Keratinocyte (primary cell): ENCODE results near the gene NHSL2. TPM values are rescaled to one million over a fixed set of nuclear protein-coding genes. Genes with fewer than 3 reads are reported as not detected.

Source experiments
- DNase-seq: peaks from one replicate; pipeline ENCODE4 v3.0.0-alpha.2; 2011; ENCODE audit warnings: low read depth, missing footprints, low spot score
- FAIRE-seq: peaks from 2 replicates; lab custom pipeline; 2011; peaks lifted over from hg19 to GRCh38; lab: Jason Lieb, UNC
- H2AFZ ChIP-seq: 2 replicates; pipeline ENCODE4 v1.6.0; 2012; ENCODE audit warnings: low read length, control low read depth, inconsistent platforms; ENCODE audit not compliant: control insufficient read depth
- H3K27ac ChIP-seq: 2 replicates; pipeline ENCODE4 v1.5.1; 2011; ENCODE audit warnings: low read length; ENCODE audit not compliant: control insufficient read depth, insufficient read depth
- H3K27me3 ChIP-seq: 3 replicates; pipeline ENCODE4 v1.6.0; 2011; ENCODE audit warnings: low read length; ENCODE audit not compliant: control insufficient read depth, insufficient read depth; ENCODE audit errors: extremely low read depth
- H3K36me3 ChIP-seq, 2 experiments: 2 replicates in 1 of 2; 3 replicates in 1 of 2; pipeline ENCODE4 v1.5.1; 2011; ENCODE audit warnings: low read length in 2 of 2, mild to moderate bottlenecking in 1 of 2; ENCODE audit not compliant: control insufficient read depth in 2 of 2, insufficient read depth in 2 of 2; ENCODE audit errors: extremely low read depth in 1 of 2
- H3K4me1 ChIP-seq: 3 replicates; pipeline ENCODE4 v1.5.1; 2011; ENCODE audit warnings: low read length; ENCODE audit not compliant: control insufficient read depth, insufficient read depth; ENCODE audit errors: extremely low read depth
- H3K4me2 ChIP-seq: 3 replicates; pipeline ENCODE4 v1.6.0; 2011; ENCODE audit warnings: low read depth, low read length; ENCODE audit not compliant: control insufficient read depth, insufficient read depth; ENCODE audit errors: extremely low read depth
- H3K4me3 ChIP-seq, 3 experiments: fragments of 200-600 bp in 1 of 3; sonication (generic) in 1 of 3; 2 replicates in 2 of 3; 3 replicates in 1 of 3; pipeline ENCODE4 v1.5.1; 2011 to 2016; ENCODE audit warnings: low read length in 3 of 3, mild to moderate bottlenecking in 3 of 3, control low read depth in 2 of 3, inconsistent platforms in 1 of 3, low read depth in 1 of 3, mixed read lengths in 1 of 3, mixed run types in 1 of 3, moderate library complexity in 1 of 3; ENCODE audit not compliant: control insufficient read depth in 2 of 3, insufficient read depth in 2 of 3; ENCODE audit errors: extremely low read depth in 1 of 3
- H3K79me2 ChIP-seq: 2 replicates; pipeline ENCODE4 v1.6.0; 2012; ENCODE audit warnings: low read length; ENCODE audit not compliant: control insufficient read depth, insufficient read depth
- H3K9ac ChIP-seq: 3 replicates; pipeline ENCODE4 v1.6.0; 2011; ENCODE audit warnings: low read length; ENCODE audit not compliant: control insufficient read depth, insufficient read depth; ENCODE audit errors: extremely low read depth
- H3K9me1 ChIP-seq: 3 replicates; pipeline ENCODE4 v1.6.0; 2011; ENCODE audit warnings: low read length; ENCODE audit not compliant: control insufficient read depth, insufficient read depth; ENCODE audit errors: extremely low read depth
- H3K9me3 ChIP-seq: 2 replicates; pipeline ENCODE4 v1.5.1; 2012; ENCODE audit warnings: low read depth, low read length; ENCODE audit not compliant: control insufficient read depth
- H4K20me1 ChIP-seq: 3 replicates; pipeline ENCODE4 v1.6.0; 2011; ENCODE audit warnings: low read length; ENCODE audit not compliant: control insufficient read depth, insufficient read depth; ENCODE audit errors: extremely low read depth
- EZH2 ChIP-seq: IDR thresholded peaks from one replicate; pipeline ENCODE4 v1.6.1; 2012; ENCODE audit warnings: inconsistent platforms, mild to moderate bottlenecking, low read length, moderate library complexity
- dilution Hi-C: fragments of 300-500 bp; cut with MboI; formaldehyde crosslinking; loops from one replicate; pipeline ENCODE4 v1.7.0; 2020; ENCODE audit warnings: low sequenced_read_pairs; ENCODE audit not compliant: extremely low pct_ligation_motif_present
- polyA plus RNA-seq, 5 experiments: library from polyadenylated mRNA; depleted of rRNA in 3 of 5; stranded (reverse) in 3 of 5; stranded (forward) in 1 of 5; unstranded in 1 of 5; fragments of >200 nt; gene quantifications; 1 replicate in 1 of 5; 2 replicates in 3 of 5; 3 replicates in 1 of 5; pipeline versions ENCODE4 v1.2.1 to v1.2.3, GENCODE V29; 2011 to 2012; ENCODE audit warnings: missing spikeins in 2 of 5, low read depth in 1 of 5, low replicate concordance in 1 of 5
- TF ChIP-seq, protein P1 (sequence below), 3 experiments: IDR thresholded peaks in 1 of 3; conservative IDR thresholded peaks in 1 of 3; optimal IDR thresholded peaks in 1 of 3; 2 replicates in 2 of 3; 3 replicates in 1 of 3; pipeline versions ENCODE3 to v1.5.1; 2011; ENCODE audit warnings: low read length in 3 of 3, mild to moderate bottlenecking in 3 of 3, moderate library complexity in 2 of 3, control low read depth in 1 of 3, inconsistent platforms in 1 of 3; ENCODE audit not compliant: insufficient read depth in 2 of 3; ENCODE audit errors: extremely low read depth in 1 of 3

The NHSL2 gene
- polyA plus RNA-seq, 1 donor (not counting 4 experiments of a cell fraction or from before 2014, with no cell fraction given): 0.04 TPM

- H3K27ac ChIP-seq: no peak overlapping the region
- TF ChIP-seq EZH2: no peak
- TF ChIP-seq, protein P1, sequence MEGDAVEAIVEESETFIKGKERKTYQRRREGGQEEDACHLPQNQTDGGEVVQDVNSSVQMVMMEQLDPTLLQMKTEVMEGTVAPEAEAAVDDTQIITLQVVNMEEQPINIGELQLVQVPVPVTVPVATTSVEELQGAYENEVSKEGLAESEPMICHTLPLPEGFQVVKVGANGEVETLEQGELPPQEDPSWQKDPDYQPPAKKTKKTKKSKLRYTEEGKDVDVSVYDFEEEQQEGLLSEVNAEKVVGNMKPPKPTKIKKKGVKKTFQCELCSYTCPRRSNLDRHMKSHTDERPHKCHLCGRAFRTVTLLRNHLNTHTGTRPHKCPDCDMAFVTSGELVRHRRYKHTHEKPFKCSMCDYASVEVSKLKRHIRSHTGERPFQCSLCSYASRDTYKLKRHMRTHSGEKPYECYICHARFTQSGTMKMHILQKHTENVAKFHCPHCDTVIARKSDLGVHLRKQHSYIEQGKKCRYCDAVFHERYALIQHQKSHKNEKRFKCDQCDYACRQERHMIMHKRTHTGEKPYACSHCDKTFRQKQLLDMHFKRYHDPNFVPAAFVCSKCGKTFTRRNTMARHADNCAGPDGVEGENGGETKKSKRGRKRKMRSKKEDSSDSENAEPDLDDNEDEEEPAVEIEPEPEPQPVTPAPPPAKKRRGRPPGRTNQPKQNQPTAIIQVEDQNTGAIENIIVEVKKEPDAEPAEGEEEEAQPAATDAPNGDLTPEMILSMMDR (optimal IDR thresholded peaks at IDR 0.05 in 1 of 3, IDR thresholded peaks at IDR 0.05 in 1 of 3, conservative IDR thresholded peaks at IDR 0.05 in 1 of 3; ENCODE audit: extremely low read depth in 1 of 3, insufficient read depth in 2 of 3, low read length in 3 of 3): no peak
- no peaks in the 10 kb centered on the region for H3K9me3 ChIP-seq
- no peaks in the 10 kb centered on the region for H3K79me2 ChIP-seq
- no peak overlapping the region for H2AFZ ChIP-seq
- dilution Hi-C loops: no loop called here
- DNase-seq: no peak
- H4K20me1 ChIP-seq: no peaks in the 10 kb centered on the region
- no peaks in the 10 kb centered on the region for H3K36me3 ChIP-seq
- H3K4me2 ChIP-seq: no peak overlapping the region
- no peaks in the 10 kb centered on the region for H3K9me1 ChIP-seq
- H3K27me3 ChIP-seq: no peaks in the 10 kb centered on the region
- H3K4me3 ChIP-seq: no peak overlapping the region
- no peak overlapping the region for H3K9ac ChIP-seq
- no peak for FAIRE-seq
- H3K4me1 ChIP-seq: peaks cover 13% of the 10 kb centered on the region
These were observed 80.5 kb downstream of the NHSL2 start for GRCh38 chrX:71991164-71991563.

DNA sequence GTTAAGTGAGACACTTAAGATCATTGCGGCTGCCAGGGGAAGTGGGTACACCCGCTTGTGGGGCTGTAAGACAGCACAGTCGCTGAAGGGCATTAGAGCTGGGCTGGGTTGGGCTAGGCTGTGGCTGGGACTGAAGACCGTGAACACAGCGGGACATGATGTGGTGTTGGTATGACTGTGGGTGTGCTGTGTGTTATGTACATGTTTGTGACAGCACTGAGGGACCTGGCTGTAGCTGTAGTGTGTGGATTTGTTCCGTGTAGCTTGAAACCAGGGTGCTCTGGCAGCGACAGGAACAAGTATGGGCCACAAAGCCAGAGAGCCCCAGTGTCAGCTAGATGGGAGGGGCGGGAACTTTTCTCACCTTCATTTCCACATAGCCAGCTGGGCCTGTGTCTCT, 82.1 kb downstream of the NHSL2 start:
- TF ChIP-seq EZH2: no peak
- TF ChIP-seq, protein P1 (optimal IDR thresholded peaks at IDR 0.05 in 1 of 3, IDR thresholded peaks at IDR 0.05 in 1 of 3, conservative IDR thresholded peaks at IDR 0.05 in 1 of 3; ENCODE audit: extremely low read depth in 1 of 3, insufficient read depth in 2 of 3, low read length in 3 of 3): no peak
- Histone ChIP-seq H3K4me3 (no peak overlapping the region), H3K9me3 (no peaks in the 10 kb centered on the region), H3K4me1 (peaks cover 13% of the 10 kb centered on the region), H3K36me3 (no peaks in the 10 kb centered on the region), H2AFZ (no peak overlapping the region), H3K9me1 (no peaks in the 10 kb centered on the region), H3K27ac (no peak overlapping the region), H3K27me3 (no peaks in the 10 kb centered on the region), H4K20me1 (no peaks in the 10 kb centered on the region), H3K9ac (no peak overlapping the region), H3K79me2 (no peaks in the 10 kb centered on the region), H3K4me2 (no peak overlapping the region)
- dilution Hi-C loops: no loop called here
- no peak for FAIRE-seq
- no peak for DNase-seq
